Erythroblast (primary cell): ENCODE data around the gene TGFBR3L.

Source experiments
- DNase-seq, 2 experiments: peaks; one replicate each; lab custom pipeline; 2025; lab: John Stamatoyannopoulos, UW
- GATA1 ChIP-seq: IDR thresholded peaks from 2 replicates; pipeline ENCODE4 v1.6.1; 2011; ENCODE audit warnings: low read depth, mild to moderate bottlenecking, control low read depth, low read length, moderate library complexity
- POLR2A ChIP-seq: IDR thresholded peaks from 2 replicates; pipeline ENCODE4 v1.6.1; 2011; ENCODE audit warnings: mild to moderate bottlenecking, low read length

TGFBR3L gene

DNA sequence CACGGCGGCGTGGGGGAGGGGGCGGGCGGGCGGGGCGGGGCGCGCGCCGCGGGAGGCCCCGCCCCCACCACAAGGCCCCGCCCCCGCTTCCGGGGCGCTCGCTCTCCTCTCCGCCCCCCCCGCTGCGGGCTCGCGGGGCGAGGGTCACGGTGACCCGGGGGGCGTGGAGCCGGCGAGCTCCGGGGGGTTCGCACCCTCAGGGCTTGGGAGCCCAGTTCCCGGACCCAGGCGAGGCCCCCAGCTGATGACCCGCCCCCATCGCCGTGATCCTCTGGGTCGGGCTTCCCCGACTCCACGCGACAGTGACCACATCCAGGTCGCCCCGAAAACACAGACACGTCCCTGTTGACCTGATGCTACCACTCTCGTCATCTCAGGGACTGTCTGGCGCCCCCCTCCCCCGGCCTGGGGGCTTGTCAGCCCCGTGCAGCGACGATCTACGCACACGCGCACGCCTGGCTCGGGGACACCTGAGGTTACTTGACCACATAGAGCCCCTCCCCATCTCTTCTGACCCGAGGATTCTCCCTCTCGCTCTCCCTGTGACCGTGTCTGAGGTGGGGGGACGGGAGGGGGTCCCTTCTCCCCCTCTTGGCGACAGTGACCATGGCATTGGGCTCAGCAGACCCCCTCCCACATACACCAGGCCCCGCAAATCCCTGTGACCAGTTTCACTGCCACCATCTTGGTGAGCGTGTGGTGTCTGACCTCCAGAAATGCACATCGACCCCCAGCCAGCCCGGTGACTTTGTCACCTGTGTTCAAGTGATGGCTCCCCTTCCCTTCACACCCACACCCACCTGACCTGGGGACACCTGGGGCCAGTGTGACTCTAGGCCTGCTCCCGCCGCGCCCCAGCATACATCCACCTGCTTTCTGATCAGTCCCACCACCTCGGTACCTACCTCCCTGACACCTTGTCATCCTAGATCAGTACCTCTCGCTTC, 10.3 kb upstream of the TGFBR3L start:
- TF ChIP-seq GATA1 (no peak), POLR2A (no peak)
- DNase-seq, result no peak

- no peak for TF ChIP-seq POLR2A
- TF ChIP-seq GATA1, result no peak
- DNase-seq, result no peak
Measured at GRCh38 chr19:7905268-7905667, 9.4 kb upstream of the TGFBR3L start.

GRCh38 chr19:7905859-7906258, 8.8 kb upstream of the TGFBR3L start:
- no peak for DNase-seq
- TF ChIP-seq GATA1 (no peak), POLR2A (no peak)

- TF ChIP-seq GATA1 (no peak), POLR2A (no peak)
- no peak for DNase-seq
Measured at GRCh38 chr19:7907122-7907521, 7.5 kb upstream of the TGFBR3L start.

GRCh38 chr19:7907544-7907943, 7.1 kb upstream of the TGFBR3L start:
- no peak for TF ChIP-seq POLR2A
- TF ChIP-seq GATA1, result no peak
- no peak for DNase-seq

GRCh38 chr19:7908078-7908699, 6.4 kb upstream of the TGFBR3L start:
- TF ChIP-seq POLR2A (no peak), GATA1 (no peak)
- peak; percentile 61 to 70 for DNase-seq

DNA sequence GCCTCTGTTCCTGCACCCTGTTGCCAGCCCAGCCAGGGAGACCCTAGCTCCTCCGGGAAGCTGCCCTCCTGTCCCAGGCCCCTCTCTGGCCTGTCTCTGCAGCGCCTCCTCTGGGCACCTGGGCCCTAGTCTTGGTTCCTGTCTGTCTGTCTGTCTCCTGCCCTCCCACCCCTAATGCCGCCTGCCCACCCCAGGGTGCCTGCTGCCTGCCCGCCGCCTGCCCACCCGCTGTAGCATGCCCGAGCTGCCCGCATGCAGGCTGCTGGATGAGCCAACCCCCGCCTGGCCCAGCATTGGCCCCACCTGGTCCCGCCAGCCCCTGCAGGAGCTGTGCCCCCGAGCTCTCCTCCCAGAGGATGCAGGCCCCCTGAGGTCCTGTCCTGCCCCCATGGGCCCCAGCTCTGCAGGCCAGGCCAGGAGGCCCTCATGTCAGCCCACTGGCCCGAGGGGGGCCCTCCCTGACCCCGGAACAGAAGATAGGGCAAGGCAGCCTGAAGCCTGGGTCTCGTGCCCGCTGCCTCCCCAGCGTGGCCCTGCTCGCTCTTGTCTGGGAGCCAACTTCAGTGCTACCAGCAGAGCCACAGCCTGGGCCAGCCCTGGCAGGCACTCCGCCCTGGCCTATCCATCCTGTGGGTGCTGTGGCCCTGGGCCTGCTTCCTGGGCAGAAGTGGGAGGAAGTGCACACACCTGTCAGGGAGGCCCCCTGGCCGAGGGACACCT, 5.7 kb upstream of the TGFBR3L start:
- no peak for TF ChIP-seq POLR2A
- TF ChIP-seq GATA1, result no peak
- DNase-seq, result no peak

- DNase-seq, result no peak
- no peak for TF ChIP-seq GATA1
- no peak for TF ChIP-seq POLR2A
Measured at GRCh38 chr19:7909471-7910067, 5.1 kb upstream of the TGFBR3L start.

DNA sequence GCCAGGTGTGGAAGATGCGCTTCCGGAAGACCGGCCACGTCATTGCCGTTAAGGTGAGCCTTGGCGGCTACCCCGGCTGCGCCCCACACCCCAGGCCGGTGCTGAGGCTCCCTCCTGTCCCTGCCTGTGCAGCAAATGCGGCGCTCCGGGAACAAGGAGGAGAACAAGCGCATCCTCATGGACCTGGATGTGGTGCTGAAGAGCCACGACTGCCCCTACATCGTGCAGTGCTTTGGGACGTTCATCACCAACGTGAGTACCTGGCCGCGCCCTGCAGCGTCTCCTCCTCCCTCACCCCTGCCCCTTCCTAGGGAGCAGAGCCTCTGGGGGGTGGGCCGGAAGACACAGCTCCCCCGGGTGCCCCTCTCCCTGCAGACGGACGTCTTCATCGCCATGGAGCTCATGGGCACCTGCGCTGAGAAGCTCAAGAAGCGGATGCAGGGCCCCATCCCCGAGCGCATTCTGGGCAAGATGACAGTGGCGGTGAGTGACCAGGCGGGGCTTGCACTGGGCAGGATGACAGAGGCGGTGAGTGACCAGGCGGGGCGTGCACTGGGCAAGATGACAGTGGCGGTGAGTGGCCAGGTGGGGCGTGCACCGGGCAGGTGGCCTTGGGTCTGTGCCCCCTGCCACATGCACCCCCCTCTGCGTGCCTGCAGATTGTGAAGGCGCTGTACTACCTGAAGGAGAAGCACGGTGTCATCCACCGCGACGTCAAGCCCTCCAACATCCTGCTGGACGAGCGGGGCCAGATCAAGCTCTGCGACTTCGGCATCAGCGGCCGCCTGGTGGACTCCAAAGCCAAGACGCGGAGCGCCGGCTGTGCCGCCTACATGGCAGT, 4.1 kb upstream of the TGFBR3L start:
- no peak for DNase-seq
- no peak for TF ChIP-seq GATA1
- no peak for TF ChIP-seq POLR2A

GRCh38 chr19:7911508-7912143, 3.0 kb upstream of the TGFBR3L start:
- TF ChIP-seq POLR2A, result no peak
- TF ChIP-seq GATA1, result no peak
- no peak for DNase-seq

- no peak for TF ChIP-seq GATA1
- TF ChIP-seq POLR2A, result no peak
- DNase-seq, result no peak
Measured at GRCh38 chr19:7912144-7912696, 2.4 kb upstream of the TGFBR3L start.
